Transverse colon (tissue), 4 donors: Measurements from ENCODE around the gene RNF183. TPM values are rescaled to one million over a fixed set of nuclear protein-coding genes. Genes with fewer than 3 reads are reported as not detected.
A peak's percentile ranks its signal among the peaks of the same experiment; 100 is the strongest.

ENCODE experiments used
- DNase-seq: peaks from one replicate; pipeline ENCODE4 v3.0.0-alpha.2; 2019
- H3K27ac ChIP-seq, 4 donors: fragments of 200-600 bp; sonication (generic); 2 replicates each; pipeline ENCODE4 v1.5.1; 2016 to 2018; ENCODE audit warnings: inconsistent platforms in 4 of 4
- H3K27me3 ChIP-seq: fragments of 200-600 bp; sonication (generic); 2 replicates; pipeline ENCODE4 v1.5.1; 2017; ENCODE audit warnings: inconsistent platforms
- H3K36me3 ChIP-seq, 4 donors: fragments of 200-600 bp; sonication (generic); 2 replicates each; pipeline ENCODE4 v1.5.1; 2017 to 2019; ENCODE audit warnings: inconsistent platforms in 4 of 4
- H3K4me1 ChIP-seq, 4 donors: fragments of 200-600 bp; sonication (generic); 2 replicates each; pipeline ENCODE4 v1.5.1; 2017 to 2020; ENCODE audit warnings: inconsistent platforms in 4 of 4
- H3K4me3 ChIP-seq, 4 donors: fragments of 200-600 bp; sonication (generic); 1 replicate in 1 of 4; 2 replicates in 3 of 4; pipeline versions ENCODE4 v1.5.1 to v1.6.1; 2017 to 2019; ENCODE audit warnings: inconsistent platforms in 4 of 4
- H3K9me3 ChIP-seq, 2 donors: fragments of 200-600 bp; sonication (generic); 2 replicates each; pipeline ENCODE4 v1.5.1; 2017 to 2019; ENCODE audit warnings: inconsistent platforms in 2 of 2
- EP300 ChIP-seq: sonication (generic); formaldehyde crosslinking; IDR thresholded peaks from one replicate; pipeline ENCODE4 v1.6.1; 2017; ENCODE audit warnings: antibody characterized with exemption, low read depth
- POLR2A ChIP-seq: fragments of 450-650 bp; IDR thresholded peaks from one replicate; pipeline ENCODE4 v1.6.1; 2016; ENCODE audit warnings: antibody characterized with exemption, mild to moderate bottlenecking, moderate library complexity
- POLR2AphosphoS5 ChIP-seq, 3 donors: sonication (generic); formaldehyde crosslinking; IDR thresholded peaks; one replicate each; pipeline ENCODE4 v1.6.1; 2016; ENCODE audit warnings: antibody characterized with exemption in 3 of 3
- WGBS, 2 donors: methylation state at CpG; one replicate each; pipeline ENCODE4 v1.1.5; 2018; ENCODE audit warnings: low coverage in 1 of 2; 5-methylcytosine and 5-hydroxymethylcytosine counted together
- in situ Hi-C, 4 donors: fragments of 200-750 bp; cut with MboI; loops; one replicate each; pipeline versions ENCODE4 v1.15.0 to v1.15.1; 2017; ENCODE audit warnings: low sequenced_read_pairs in 3 of 4, low pct_ligation_motif_present in 1 of 4, low pct_unique_long_range_greater_than_20kb in 1 of 4
- intact Hi-C: fragments of 100-400 bp; cut with DNase I; formaldehyde crosslinking; loops from one replicate; pipeline ENCODE4 v1.15.1; 2023; ENCODE audit warnings: low total_unique reads
- total RNA-seq, 4 donors: library from RNA; depleted of rRNA; stranded (reverse); fragments of >200 nt; gene quantifications; one replicate each; pipeline ENCODE4 v1.1.0, GENCODE V29; 2016
- TF ChIP-seq, protein P1 (sequence below), 5 experiments: fragments of 200-600 bp in 3 of 5; fragments of 450-650 bp in 2 of 5; sonication (generic) in 3 of 5; IDR thresholded peaks; 1 replicate in 2 of 5; 2 replicates in 3 of 5; pipeline ENCODE4 v1.5.1; 2016 to 2017; ENCODE audit warnings: antibody characterized with exemption in 5 of 5, inconsistent platforms in 3 of 5, mild to moderate bottlenecking in 2 of 5, moderate library complexity in 1 of 5

The RNF183 gene, protein sequence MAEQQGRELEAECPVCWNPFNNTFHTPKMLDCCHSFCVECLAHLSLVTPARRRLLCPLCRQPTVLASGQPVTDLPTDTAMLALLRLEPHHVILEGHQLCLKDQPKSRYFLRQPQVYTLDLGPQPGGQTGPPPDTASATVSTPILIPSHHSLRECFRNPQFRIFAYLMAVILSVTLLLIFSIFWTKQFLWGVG
- total RNA-seq, result under 1 TPM in 2 of 4 donors, not detected in 2; 0.14 to 0.95 TPM

DNA sequence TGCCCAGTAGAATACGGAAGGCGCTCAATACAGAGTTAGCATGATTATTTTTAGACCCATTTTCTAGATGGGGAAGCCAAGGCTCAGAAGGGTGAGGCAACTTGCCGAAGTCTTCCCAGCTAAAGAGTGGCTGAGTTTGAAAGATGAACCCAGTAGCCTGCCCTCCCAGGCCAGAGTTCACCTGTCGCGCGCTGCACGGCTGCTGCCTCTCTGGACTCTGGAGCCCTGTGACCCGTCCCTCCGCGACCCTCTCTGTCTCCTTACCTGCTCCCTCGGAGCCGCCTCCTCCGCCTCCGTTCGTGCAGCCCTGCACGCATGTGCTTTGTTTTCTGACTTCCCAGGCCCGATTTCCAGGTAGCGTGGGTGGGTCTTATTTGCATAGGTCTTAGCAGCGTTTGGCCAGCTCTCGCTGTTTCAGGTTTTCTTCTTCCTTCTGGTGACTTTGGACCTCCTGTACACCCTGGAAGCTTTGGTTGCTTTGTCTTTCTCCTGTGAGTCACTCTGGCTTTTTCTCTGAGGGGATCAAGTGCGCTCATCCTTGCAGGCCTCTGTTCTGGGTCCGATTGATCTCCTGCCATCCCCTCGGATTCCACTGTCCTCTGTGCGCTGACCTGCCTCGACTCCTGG lies at the start of gene RNF183:
Gene RNF183 (minus strand): TSS at position 585 of the 627 bp plus-strand sequence. CDS start 5,192 bp downstream, outside the sequence.
- peak within 1 kb of the TSS in 1 of 4 donors; percentile 4 for H3K27ac ChIP-seq
- peak; percentile 32 for DNase-seq
- 51 to 57% methylated on average over 14 to 25 of the region's 25 CpGs for WGBS, 2 donors

GRCh38 chr9:113352411-113352810 lies 49.2 kb upstream of the RNF183 start:
- peaks cover 0 to 26% (median 22%) of the 10 kb centered on the region in 4 donors for H3K4me1 ChIP-seq
- H3K27me3 ChIP-seq, result peaks cover 5% of the 10 kb centered on the region
- no peak overlapping the region for H3K27ac ChIP-seq
- DNase-seq, result no peak
- 87% methylated on average over 1 of the region's 1 CpG; no CpG with 5 or more reads in 1 of the 2 donors for WGBS, 2 donors
- no peak overlapping the region for H3K4me3 ChIP-seq
- H3K9me3 ChIP-seq, result no peaks in the 10 kb centered on the region
- in situ Hi-C loops, result no loop called here
- TF ChIP-seq POLR2A, result no peak
- TF ChIP-seq EP300, result no peak
- TF ChIP-seq, protein P1, sequence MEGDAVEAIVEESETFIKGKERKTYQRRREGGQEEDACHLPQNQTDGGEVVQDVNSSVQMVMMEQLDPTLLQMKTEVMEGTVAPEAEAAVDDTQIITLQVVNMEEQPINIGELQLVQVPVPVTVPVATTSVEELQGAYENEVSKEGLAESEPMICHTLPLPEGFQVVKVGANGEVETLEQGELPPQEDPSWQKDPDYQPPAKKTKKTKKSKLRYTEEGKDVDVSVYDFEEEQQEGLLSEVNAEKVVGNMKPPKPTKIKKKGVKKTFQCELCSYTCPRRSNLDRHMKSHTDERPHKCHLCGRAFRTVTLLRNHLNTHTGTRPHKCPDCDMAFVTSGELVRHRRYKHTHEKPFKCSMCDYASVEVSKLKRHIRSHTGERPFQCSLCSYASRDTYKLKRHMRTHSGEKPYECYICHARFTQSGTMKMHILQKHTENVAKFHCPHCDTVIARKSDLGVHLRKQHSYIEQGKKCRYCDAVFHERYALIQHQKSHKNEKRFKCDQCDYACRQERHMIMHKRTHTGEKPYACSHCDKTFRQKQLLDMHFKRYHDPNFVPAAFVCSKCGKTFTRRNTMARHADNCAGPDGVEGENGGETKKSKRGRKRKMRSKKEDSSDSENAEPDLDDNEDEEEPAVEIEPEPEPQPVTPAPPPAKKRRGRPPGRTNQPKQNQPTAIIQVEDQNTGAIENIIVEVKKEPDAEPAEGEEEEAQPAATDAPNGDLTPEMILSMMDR (IDR thresholded peaks at IDR 0.05), result no peak
- TF ChIP-seq POLR2AphosphoS5 (IDR thresholded peaks at IDR 0.05), result no peak
- no peaks in the 10 kb centered on the region for H3K36me3 ChIP-seq
- intact Hi-C loops, result no loop called here

More for the DNA sequence above, at the start of gene RNF183:
- intact Hi-C loops (no loop called here), in situ Hi-C loops (loop anchor here in 3 of 4 donors (10.0 to 25.0 kb wide), 2 partner anchors 102 to 359 kb away; partner anchors contain the start of gene ALAD (in 1 of the 3))
- Histone ChIP-seq H3K9me3 (no peaks in the 10 kb centered on the region), H3K27me3 (no peaks in the 10 kb centered on the region), H3K36me3 (no peaks in the 10 kb centered on the region), H3K4me1 (peaks cover 0 to 12% (median 0%) of the 10 kb centered on the region in 4 donors), H3K4me3 (no peak within 1 kb of the TSS)
- no peak for TF ChIP-seq EP300

DNA sequence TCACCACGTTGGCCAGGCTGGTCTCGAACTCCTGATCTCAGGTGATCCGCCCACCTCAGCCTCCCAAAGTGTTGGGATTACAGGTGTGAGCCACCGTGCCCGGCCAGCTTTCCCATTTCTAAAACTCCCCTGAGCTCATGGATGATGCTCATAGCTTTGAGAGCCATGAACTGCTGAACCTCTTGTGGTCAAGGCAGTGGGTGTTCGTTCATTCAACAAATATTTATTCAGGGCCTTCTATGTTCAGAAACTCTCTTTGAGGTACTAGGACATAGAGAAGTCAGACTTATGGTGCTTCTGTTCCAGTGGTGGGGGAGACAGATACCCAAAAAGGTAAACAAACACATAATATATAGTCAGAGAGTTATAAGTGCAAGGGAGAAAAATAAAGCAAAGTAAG lies 48.8 kb upstream of the RNF183 start:
- Histone ChIP-seq H3K4me1 (peaks cover 0 to 30% (median 24%) of the 10 kb centered on the region in 4 donors), H3K27ac (no peak overlapping the region), H3K36me3 (no peaks in the 10 kb centered on the region), H3K4me3 (no peak overlapping the region), H3K9me3 (no peaks in the 10 kb centered on the region), H3K27me3 (peaks cover 5% of the 10 kb centered on the region)
- no peak for DNase-seq
- in situ Hi-C loops (no loop called here), intact Hi-C loops (no loop called here)
- TF ChIP-seq POLR2A, result no peak
- TF ChIP-seq, protein P1 (IDR thresholded peaks at IDR 0.05), result no peak
- 60 to 82% methylated on average over 1 to 6 of the region's 6 CpGs for WGBS, 2 donors

DNA sequence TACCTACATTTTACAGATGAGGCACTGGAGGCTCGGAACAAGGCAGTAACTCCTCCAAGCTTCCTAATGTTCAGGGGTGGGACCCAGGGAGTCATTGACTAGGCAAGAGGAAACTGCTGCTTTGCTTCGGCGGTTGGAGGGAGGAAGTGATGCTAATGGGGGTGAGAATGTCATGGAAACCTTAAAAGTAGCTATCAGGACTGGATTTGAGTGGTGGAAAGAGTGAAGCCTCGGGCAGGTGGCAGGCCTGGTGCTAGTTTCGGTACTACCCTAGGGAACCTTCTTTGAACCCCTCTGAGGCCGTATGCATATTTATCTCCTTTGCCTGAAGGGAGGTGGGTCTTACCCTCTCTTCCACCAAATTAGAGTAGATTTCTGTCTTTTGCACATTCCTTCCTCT lies 47.8 kb upstream of the RNF183 start:
- no peak overlapping the region for H3K27ac ChIP-seq
- WGBS, 2 donors, result 20 to 43% methylated on average over 3 to 6 of the region's 6 CpGs
- no peak for DNase-seq
- peaks cover 5% of the 10 kb centered on the region for H3K27me3 ChIP-seq
- intact Hi-C loops (no loop called here), in situ Hi-C loops (no loop called here)
- H3K36me3 ChIP-seq, result no peaks in the 10 kb centered on the region
- H3K4me1 ChIP-seq, result peaks cover 0 to 39% (median 26%) of the 10 kb centered on the region in 4 donors
- H3K4me3 ChIP-seq, result no peak overlapping the region
- H3K9me3 ChIP-seq, result no peaks in the 10 kb centered on the region
- no peak for TF ChIP-seq POLR2A
- TF ChIP-seq EP300, result no peak
- no peak for TF ChIP-seq POLR2AphosphoS5 (IDR thresholded peaks at IDR 0.05)
- TF ChIP-seq, protein P1 (IDR thresholded peaks at IDR 0.05), result no peak
